OCI-M1 (cell line): ENCODE results near the gene LCN2.
"Not testable (repeated sequence)": the region's sequence is repeated elsewhere in the genome, so short reads cannot be mapped to it uniquely, and the experiment has no call there.

Experiments
- DNase-seq: peaks from one replicate; lab custom pipeline; 2025; lab: John Stamatoyannopoulos, UW

Gene LCN2

DNA sequence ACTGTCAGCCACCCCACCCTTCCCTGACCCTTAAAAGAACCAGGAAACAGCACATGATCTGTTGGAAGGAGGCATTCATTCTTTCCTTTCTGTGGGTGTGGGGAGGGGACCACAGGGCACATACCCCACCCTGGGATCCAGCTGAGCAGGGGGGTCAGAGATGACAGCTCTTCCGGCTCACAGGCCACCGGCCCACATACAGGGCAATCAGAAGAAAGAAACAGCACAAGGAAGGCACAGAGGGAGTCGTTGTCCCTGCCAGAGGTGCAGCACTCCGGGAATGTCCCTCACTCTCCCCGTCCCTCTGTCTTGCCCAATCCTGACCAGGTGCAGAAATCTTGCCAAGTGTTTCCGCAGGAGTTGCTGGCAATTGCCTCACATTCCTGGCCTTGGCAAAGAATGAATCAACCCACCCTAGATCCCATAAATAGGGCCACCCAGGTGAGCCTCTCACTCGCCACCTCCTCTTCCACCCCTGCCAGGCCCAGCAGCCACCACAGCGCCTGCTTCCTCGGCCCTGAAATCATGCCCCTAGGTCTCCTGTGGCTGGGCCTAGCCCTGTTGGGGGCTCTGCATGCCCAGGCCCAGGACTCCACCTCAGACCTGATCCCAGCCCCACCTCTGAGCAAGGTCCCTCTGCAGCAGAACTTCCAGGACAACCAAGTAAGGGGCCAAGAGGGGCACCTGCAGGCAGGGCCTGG, at the start of gene LCN2:
Gene LCN2, plus strand, starts transcription at position 453 of the 701 bp plus-strand sequence. Its CDS starts 73 bp downstream, at position 526.
- no peak for DNase-seq

DNA sequence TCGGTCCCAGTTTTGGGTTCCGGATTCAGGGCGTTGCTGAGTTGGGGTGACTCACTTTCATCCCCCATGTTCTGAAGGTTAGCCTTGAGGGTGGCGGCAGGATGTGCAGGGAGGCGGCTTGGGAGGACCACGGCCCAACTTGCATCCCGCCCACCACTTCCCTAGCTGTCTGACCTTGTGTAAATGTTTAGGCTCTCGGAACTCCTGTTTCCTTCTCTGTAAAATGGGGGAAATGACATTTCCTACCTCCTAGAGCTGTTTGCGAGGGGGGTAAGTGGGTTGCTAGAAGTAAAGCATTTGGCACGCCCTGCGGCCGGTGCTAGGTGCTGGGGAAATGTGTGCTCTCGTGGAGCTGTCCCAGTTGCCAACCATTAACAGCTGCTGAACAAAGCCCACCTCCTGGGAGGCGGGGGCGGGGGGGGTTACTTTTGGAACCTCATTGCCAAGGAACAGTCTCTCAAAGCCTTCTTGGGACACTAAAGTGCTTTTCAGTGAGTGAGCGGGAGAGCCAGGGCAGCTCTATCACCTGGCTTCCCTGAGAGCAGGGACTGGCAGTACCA, 49.2 kb upstream of the LCN2 start:
- DNase-seq = no peak

DNA sequence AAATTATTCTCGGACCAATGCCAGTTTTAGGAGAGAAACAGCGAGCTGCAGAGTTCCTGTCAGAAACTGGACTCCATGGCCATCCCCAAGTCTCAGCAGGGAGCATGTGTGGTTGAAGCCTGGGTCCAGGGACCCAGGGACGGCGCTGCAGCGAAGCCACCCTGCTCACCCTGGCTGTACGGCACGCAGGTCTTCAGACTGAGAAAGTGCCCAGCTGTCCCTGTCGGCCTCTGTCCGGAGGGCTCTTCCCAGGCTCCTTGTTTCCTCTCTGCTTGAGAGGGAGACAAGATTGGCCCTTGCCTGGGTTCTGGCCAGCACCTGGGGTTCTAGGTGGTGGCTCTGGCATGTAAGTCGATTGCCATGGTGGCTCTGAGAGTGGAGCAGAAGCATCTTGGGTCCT, 48.7 kb upstream of the LCN2 start:
- DNase-seq = no peak

DNA sequence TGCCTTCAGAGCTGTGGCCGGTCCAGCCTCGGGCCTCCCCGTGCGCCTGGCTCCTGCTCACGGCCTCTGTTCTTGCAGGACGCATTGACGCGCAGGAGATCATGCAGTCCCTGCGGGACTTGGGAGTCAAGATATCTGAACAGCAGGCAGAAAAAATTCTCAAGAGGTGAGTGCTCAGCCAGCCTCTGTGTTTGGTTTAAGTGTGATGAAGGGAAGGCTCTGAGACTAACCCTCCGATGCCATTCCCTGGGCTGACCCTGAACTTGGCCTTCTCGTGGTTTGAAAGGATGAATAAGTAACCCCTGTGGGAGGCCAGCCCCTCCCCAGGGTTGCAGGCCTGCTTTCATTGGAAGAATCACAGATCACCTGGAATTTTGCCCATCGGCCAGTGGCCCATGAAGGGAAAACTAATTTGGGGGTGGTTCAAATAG, 48.0 kb upstream of the LCN2 start:
- DNase-seq = no peak

DNA sequence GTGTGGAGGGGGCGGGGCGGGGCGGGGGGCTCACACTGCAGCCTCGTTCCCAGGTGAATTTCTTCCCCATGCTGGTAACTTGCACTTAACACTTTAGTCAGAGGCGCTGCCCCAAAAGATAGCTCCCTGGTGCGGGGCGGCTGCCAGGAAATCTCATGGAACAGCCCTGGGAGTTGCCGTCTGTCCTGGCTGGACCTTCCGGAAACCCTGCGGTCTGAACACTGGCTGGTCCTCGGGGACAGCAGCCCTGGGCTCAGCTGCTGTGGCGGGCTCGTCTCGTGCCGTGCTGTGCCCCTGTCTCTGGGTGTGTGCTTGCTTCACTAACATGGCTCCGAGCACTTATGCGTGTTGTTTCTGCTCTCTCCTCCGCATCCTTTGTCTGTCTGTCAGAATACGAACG, 47.6 kb upstream of the LCN2 start:
- DNase-seq = no peak

DNA sequence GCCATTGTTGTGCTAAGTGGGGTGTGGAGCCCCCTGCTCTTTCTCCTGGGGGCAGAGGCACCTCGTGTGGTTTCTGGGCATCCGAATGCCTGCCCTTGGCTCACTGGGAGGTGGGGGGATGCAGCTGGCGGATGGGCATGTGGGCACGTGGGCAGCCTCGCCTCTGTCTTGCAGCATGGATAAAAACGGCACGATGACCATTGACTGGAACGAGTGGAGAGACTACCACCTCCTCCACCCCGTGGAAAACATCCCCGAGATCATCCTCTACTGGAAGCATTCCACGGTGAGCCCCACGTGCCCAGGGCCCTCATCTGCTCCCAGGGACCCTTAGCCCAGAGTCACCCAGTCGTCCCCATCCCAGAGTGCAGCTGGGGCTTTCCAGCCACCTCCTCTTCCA, 47.1 kb upstream of the LCN2 start:
- DNase-seq = no peak

DNA sequence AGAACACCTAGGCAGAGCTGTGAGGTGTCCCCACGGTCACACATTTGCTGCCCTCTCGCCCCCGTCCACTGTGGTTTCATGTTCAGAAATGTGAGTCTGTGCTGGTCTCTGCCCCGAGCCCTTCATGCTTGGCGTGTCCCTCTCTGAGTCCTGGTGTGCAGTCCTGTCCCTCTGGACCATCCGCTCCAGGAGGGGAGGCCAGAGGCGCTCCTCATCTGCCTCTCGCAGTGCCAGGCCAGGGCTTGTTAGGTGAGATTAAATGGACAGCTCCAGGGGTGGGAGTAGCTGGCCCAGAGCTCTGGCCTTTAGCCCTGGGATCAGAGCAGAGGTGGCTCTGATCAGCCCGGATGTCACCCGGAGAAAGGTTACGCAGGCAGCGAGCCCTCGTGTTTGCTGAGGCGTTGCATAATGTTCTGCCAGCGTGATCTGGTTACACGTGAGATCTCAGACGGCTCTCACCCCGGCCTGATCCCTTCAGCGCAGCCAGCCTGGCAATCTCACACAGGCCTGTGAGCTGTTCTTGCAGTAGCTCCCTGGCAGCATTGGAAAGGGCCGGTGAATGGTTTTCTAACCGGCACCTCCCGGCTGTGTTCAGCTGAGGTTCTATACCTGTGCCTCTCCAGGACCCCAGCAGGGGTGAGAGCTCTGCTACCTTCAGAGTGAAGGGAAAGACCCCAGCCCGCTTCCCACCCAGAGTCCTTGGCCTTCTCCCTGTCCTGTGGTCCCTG, 46.2 kb upstream of the LCN2 start:
- no peak for DNase-seq

DNA sequence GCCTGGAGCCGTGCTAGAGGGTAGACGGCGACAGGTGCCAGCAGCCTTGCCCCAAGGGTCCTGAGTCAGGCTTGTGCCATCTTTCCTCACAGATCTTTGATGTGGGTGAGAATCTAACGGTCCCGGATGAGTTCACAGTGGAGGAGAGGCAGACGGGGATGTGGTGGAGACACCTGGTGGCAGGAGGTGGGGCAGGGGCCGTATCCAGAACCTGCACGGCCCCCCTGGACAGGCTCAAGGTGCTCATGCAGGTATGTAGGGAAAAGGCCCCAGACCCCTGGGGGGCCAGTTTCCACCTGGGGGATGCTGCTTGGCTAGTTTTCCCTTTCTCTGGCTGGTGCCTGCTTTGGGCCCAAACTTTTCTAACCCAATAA, 45.7 kb upstream of the LCN2 start:
- DNase-seq = no peak

DNA sequence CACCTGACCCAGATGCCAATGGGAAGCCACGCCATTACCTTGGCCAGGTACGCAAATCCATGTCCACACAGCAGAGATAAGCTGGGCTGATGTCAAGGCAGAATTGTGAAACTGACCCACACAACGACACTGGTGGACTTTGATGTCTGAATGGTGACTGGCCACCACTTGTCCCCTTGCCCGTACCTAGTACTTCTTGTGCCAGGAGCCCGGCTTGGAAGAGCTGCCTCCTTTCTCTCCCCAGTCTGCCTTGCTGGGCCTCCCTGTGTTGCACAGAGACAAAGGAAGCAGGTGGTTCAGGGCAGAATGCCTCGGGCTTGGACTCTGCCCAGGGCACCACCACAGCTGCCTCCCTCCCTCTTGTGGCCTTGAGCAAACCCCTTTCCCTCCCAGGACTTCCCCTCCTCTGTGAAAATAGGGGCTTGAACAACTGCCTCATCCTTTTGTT, 45.1 kb upstream of the LCN2 start:
- DNase-seq = no peak

DNA sequence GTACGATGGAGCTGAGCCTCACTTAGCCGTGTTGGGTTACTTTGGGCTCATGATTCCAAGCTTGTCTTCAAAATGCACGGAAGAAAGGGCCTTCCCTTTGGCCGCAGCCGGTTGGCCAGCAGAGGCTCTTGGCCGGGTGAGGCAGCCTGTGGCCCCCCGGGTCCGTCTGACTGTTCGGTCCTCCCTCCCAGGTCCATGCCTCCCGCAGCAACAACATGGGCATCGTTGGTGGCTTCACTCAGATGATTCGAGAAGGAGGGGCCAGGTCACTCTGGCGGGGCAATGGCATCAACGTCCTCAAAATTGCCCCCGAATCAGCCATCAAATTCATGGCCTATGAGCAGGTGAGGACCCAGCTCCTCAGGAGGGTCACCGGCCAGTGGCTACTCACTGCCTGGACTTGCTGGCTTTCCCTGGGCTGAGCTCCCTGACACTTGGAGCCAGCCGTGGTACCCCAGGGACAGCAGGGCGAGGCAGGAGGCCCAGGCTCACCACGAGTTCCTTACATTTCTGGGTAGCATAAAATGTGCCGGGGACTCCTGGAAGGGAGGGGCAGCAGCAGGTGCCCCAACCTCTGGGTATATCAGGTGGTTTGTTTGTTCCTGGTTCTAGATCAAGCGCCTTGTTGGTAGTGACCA, 43.6 kb upstream of the LCN2 start:
- no peak for DNase-seq

DNA sequence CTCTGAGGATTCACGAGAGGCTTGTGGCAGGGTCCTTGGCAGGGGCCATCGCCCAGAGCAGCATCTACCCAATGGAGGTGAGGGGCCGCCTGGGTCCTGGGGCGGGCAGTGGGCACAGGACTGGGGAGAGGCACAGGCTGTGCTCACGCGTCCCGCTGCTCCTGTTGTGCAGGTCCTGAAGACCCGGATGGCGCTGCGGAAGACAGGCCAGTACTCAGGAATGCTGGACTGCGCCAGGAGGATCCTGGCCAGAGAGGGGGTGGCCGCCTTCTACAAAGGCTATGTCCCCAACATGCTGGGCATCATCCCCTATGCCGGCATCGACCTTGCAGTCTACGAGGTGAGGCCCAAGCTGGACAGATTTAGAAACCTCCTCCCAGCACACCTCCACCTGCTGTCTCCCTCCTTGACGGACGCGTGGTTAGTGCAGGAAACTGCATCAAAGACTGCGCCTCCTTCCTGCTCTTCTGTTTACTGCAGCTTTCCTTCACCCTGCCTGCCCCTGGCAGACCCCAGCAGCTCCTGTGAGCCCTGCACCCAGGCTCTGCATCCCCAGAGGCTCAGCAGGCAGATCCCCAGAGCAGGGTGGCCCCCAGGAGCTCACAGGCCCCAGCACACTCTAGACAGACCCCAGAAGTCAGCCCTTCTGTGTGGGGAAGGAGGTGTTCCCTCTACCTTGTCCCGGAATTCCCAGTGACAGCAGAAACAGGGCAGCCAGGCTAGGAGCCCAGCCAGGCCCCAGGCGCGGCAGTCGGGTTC, 42.9 kb upstream of the LCN2 start:
- no peak for DNase-seq

DNA sequence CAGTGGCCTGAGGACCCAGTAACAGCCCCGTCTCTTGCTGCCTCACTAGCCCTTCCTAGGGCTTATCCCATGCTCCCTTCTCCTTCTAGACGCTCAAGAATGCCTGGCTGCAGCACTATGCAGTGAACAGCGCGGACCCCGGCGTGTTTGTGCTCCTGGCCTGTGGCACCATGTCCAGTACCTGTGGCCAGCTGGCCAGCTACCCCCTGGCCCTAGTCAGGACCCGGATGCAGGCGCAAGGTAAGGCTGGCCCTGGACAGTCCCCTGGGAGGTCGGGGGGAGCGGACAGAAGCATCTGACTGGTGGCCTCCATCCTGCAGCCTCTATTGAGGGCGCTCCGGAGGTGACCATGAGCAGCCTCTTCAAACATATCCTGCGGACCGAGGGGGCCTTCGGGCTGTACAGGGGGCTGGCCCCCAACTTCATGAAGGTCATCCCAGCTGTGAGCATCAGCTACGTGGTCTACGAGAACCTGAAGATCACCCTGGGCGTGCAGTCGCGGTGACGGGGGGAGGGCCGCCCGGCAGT, 42.2 kb upstream of the LCN2 start:
- no peak for DNase-seq

DNA sequence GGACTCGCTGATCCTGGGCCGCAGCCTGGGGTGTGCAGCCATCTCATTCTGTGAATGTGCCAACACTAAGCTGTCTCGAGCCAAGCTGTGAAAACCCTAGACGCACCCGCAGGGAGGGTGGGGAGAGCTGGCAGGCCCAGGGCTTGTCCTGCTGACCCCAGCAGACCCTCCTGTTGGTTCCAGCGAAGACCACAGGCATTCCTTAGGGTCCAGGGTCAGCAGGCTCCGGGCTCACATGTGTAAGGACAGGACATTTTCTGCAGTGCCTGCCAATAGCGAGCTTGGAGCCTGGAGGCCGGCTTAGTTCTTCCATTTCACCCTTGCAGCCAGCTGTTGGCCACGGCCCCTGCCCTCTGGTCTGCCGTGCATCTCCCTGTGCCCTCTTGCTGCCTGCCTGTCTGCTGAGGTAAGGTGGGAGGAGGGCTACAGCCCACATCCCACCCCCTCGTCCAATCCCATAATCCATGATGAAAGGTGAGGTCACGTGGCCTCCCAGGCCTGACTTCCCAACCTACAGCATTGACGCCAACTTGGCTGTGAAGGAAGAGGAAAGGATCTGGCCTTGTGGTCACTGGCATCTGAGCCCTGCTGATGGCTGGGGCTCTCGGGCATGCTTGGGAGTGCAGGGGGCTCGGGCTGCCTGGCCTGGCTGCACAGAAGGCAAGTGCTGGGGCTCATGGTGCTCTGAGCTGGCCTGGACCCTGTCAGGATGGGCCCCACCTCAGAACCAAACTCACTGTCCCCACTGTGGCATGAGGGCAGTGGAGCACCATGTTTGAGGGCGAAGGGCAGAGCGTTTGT, 41.6 kb upstream of the LCN2 start:
- DNase-seq = no peak

DNA sequence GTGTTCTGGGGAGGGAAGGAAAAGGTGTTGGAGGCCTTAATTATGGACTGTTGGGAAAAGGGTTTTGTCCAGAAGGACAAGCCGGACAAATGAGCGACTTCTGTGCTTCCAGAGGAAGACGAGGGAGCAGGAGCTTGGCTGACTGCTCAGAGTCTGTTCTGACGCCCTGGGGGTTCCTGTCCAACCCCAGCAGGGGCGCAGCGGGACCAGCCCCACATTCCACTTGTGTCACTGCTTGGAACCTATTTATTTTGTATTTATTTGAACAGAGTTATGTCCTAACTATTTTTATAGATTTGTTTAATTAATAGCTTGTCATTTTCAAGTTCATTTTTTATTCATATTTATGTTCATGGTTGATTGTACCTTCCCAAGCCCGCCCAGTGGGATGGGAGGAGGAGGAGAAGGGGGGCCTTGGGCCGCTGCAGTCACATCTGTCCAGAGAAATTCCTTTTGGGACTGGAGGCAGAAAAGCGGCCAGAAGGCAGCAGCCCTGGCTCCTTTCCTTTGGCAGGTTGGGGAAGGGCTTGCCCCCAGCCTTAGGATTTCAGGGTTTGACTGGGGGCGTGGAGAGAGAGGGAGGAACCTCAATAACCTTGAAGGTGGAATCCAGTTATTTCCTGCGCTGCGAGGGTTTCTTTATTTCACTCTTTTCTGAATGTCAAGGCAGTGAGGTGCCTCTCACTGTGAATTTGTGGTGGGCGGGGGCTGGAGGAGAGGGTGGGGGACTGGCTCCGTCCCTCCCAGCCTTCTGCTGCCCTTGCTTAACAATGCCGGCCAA, 40.8 kb upstream of the LCN2 start:
- DNase-seq = no peak

DNA sequence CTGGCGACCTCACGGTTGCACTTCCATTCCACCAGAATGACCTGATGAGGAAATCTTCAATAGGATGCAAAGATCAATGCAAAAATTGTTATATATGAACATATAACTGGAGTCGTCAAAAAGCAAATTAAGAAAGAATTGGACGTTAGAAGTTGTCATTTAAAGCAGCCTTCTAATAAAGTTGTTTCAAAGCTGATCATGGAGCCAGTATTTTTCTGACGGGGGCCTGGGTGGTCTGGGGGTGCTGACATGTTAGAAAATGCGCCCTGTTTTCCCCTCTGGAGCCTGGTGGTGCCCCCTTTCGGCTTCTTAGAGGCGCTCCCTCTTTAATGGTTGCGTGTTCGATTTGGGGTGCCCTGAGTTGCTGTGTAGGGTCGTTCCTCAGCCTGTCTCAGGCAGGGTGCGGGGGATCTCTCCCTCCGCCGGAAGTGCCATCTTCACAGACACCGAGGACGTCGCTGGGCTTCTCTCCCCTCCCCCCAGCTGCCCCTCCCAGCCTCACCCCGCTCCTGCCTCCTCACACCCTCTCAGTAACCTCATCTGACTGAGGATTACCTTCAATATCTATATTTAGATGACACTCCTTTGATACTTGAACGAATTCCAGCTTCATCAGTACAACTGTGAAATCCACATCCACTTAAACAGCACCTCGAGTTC, 40.1 kb upstream of the LCN2 start:
- DNase-seq = no peak

DNA sequence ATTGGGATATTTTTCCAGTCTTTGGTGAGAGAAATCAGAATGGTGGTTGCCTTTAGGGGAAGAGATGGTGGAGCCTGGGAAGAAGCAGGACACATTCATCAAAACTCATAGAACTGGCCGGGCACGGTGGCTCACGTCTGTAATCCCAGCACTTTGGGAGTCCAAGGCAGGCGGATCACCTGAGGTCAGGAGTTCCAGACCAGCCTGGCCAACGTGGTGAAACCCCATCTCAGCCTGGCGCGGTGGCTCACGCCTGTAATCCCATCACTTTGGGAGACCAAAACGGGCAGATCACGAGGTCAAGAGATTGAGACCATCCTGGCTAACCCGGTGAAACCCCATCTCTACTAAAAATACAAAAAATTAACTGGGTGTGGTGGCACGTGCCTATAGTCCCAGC, 37.5 kb upstream of the LCN2 start:
- DNase-seq = not testable (repeated sequence)

DNA sequence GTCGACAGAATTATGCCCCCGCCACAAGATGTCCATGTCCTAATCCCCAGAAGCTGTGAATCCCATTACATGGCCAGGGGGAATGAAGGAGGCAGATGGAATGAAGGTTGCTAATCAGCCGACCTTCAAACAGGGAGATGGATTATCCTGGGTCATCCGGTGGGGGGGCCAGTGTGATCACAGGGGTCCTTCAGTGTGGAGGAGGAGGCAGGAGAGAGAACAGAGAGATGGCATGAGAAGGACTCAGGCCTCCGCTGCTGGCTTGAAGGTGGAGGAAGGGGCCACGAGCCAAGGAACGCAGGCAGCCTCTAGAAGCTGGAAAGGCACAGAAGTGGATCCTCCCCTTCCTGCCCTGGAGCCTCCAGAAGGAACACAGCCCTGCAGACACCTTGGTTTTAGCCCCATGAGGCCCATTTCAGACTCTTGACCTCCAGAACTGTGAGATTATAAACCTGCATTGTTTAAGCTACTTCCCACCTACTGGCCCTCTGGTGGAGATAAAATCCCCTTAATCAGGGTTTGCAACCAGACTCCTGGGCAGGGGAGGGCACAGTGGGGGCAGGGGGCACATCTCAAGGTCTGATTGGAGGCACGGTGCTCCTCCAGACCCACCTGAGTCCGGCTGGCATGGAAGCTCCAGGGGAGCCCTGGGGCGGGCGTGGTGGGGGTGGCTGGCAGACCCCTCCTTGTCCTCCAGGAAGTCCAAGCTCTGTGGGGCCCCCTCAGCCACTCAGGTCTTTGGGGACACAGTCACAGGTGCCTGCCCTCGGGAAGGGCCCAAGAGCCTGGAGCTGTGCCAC, 35.5 kb upstream of the LCN2 start:
- no peak for DNase-seq

DNA sequence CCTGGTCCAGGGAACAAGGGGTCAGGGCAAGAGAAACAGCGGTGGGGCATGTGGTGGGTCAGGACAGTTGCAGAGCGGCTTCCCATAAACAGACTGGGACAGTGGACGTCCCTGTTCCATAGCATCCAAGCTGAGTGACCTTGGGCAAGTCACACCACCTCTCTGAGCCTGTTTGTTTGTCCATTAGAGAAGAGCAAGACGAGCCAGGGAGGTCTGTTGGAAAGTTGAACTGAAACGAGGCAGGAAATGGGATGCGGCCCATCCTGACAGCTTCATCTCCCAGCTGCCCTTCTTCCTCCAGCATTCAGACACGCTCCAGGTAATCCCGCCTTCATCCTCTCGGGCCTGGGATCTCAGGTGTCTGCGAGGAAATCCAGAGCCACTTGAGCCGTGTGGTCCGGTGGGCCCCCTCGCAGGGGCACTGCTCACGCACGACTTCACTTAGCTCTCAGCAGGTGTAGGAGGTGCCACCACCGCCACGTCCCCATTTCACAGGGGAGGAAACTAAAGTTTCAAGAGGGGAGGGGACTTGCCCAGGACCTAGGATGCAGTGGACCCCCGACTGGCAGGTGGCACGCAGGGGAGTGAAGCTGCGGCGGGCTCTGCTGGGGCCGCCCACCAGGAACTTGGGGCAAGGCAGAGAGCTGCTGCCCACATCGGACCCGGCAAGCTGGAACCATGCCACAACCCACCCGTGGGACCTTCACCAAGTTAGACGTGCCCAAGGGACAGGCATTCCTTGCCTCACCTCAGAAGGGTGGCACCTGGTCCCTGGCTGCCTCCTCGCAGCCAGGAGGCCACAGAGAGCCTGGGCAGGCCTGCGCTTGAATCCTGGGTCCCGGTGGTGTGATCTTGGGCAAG, 34.7 kb upstream of the LCN2 start:
- DNase-seq = no peak
